Activated naive CD4-positive, alpha-beta T cell treated with anti-CD3 and anti-CD28 coated beads, Interleukin-2, amount 50 U/mL, for 24 hours (primary cell): ENCODE data around the gene TMEM131L.

ENCODE experiments used
- H3K27ac Mint-ChIP-seq: one replicate; pipeline ENCODE4 v1.8.0; 2021; ENCODE audit warnings: mild to moderate bottlenecking, mixed read lengths
- H3K27me3 Mint-ChIP-seq: one replicate; pipeline ENCODE4 v1.8.0; 2021; ENCODE audit warnings: mixed read lengths
- H3K36me3 Mint-ChIP-seq: one replicate; pipeline ENCODE4 v1.8.0; 2021; ENCODE audit warnings: mixed read lengths
- H3K4me1 Mint-ChIP-seq: one replicate; pipeline ENCODE4 v1.8.0; 2021; ENCODE audit warnings: mixed read lengths
- H3K4me3 Mint-ChIP-seq: one replicate; pipeline ENCODE4 v1.8.0; 2021; ENCODE audit warnings: mild to moderate bottlenecking, mixed read lengths
- H3K9me3 Mint-ChIP-seq: one replicate; pipeline ENCODE4 v1.8.0; 2021; ENCODE audit warnings: mixed read lengths

The TMEM131L gene

GRCh38 chr4:153517159-153517558 is 51.0 kb downstream of the TMEM131L start:
- H3K27ac Mint-ChIP-seq: peak overlapping the region; percentile 99
- peaks cover 89% of the 10 kb centered on the region for H3K4me1 Mint-ChIP-seq
- H3K4me3 Mint-ChIP-seq: no peak overlapping the region
- peaks cover 19% of the 10 kb centered on the region for H3K36me3 Mint-ChIP-seq
- no peaks in the 10 kb centered on the region for H3K9me3 Mint-ChIP-seq
- no peaks in the 10 kb centered on the region for H3K27me3 Mint-ChIP-seq

DNA sequence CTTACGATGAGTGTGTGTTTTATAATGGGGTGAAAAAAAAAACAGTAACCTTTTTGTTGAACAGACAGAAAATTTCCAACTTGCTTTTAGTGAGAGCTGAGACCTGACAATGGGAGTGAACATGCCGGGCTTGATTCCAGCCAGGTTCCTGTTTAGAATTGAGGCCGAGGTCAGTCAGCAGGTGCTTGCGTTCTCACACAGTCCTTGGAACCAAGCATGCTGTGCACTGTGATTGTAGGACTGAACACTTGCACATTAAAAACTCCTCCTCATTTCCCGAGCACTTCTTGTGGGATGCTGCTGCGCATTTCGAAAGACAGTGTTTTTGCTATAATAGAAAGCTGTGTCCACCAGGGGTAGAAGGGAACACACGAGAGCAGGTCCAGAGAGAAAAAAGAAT is 51.8 kb downstream of the TMEM131L start:
- peak overlapping the region; percentile 80 for H3K4me3 Mint-ChIP-seq

DNA sequence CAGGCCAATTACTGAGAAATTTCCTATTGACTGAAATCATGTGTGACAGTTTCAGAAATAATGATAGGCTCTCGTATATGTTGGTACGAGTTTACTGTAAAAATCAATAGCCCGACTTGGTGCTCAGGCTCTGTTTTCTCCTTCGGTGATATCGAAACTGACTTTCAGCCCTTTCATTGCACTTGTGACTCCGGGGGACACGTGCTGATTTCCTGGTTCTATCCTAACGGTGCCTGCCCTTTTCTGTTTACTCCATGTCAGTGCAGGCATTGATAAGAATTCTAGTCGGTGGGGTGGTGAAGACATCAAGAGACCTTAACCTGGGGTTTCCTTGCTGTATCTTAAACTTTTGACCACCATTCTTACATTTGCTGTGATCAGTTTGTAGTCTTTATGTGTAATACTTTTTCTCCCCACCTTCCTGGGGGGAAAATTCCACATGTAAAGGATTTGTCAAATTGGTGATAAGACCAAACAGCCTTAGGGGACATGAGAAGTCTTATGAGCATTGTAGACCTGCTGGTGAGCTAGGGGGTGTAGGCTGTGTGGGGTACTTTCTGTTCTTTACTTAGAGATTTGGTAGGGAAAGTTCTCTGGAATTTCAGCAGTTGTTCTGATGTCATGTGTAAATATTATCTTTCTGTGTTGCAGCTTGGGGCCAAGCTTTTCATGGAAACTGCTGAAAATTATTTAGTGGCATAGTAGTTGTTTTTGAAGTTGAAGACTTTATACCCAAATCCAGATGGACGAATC is 52.7 kb downstream of the TMEM131L start:
- H3K27ac Mint-ChIP-seq: peak overlapping the region; percentile 99
- peak overlapping the region; percentile 80 for H3K4me3 Mint-ChIP-seq

More for the DNA sequence above, 51.8 kb downstream of the TMEM131L start:
- H3K27ac Mint-ChIP-seq: peak overlapping the region; percentile 99
- H3K36me3 Mint-ChIP-seq: peaks cover 16% of the 10 kb centered on the region
- H3K9me3 Mint-ChIP-seq: no peaks in the 10 kb centered on the region
- no peaks in the 10 kb centered on the region for H3K27me3 Mint-ChIP-seq
- H3K4me1 Mint-ChIP-seq: peaks cover 89% of the 10 kb centered on the region

GRCh38 chr4:153519687-153520086 is 53.5 kb downstream of the TMEM131L start:
- Mint-ChIP-seq H3K4me1 (peaks cover 91% of the 10 kb centered on the region), H3K27me3 (no peaks in the 10 kb centered on the region), H3K27ac (peak overlapping the region; percentile 99), H3K4me3 (peak overlapping the region; percentile 80), H3K36me3 (peaks cover 20% of the 10 kb centered on the region), H3K9me3 (no peaks in the 10 kb centered on the region)

More for the DNA sequence above, 52.7 kb downstream of the TMEM131L start:
- Mint-ChIP-seq H3K9me3 (no peaks in the 10 kb centered on the region), H3K27me3 (no peaks in the 10 kb centered on the region), H3K4me1 (peaks cover 89% of the 10 kb centered on the region), H3K36me3 (peaks cover 14% of the 10 kb centered on the region)

GRCh38 chr4:153520227-153520626 is 54.1 kb downstream of the TMEM131L start:
- Mint-ChIP-seq H3K36me3 (peaks cover 21% of the 10 kb centered on the region), H3K4me3 (peak overlapping the region; percentile 83), H3K4me1 (peaks cover 91% of the 10 kb centered on the region), H3K27me3 (no peaks in the 10 kb centered on the region), H3K9me3 (no peaks in the 10 kb centered on the region), H3K27ac (peak overlapping the region; percentile 99)

DNA sequence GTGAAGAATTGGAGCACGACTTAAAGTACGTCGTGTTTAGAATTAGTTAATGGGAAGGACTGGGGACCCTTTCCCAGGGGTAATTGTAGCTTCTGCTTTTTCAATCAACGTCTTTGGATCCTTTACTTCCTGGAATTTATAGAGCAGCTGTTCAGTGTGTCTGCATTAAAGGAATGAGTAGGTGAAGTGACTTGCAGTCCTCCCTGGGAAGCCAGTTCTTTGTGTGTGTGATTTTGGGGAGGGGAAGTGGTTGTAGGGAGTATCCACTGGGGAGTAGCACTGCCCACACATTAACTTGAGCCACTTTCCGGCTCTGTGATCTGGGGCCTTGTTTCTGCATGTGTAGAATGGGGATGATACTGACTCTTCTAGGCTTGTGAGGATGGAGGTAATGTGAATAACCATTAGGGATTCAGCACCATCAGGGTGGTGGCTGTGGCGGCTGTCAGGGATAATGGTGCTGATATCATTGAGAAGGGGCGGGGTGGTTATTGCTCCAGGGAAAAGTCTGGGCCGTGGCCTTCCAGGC is 54.7 kb downstream of the TMEM131L start:
- Mint-ChIP-seq H3K27ac (peak overlapping the region; percentile 99), H3K27me3 (no peaks in the 10 kb centered on the region), H3K36me3 (peaks cover 18% of the 10 kb centered on the region), H3K4me1 (peaks cover 89% of the 10 kb centered on the region), H3K9me3 (no peaks in the 10 kb centered on the region), H3K4me3 (peak overlapping the region; percentile 83)

GRCh38 chr4:153521478-153521877 is 55.3 kb downstream of the TMEM131L start:
- H3K4me1 Mint-ChIP-seq: peaks cover 94% of the 10 kb centered on the region
- peak overlapping the region; percentile 83 for H3K4me3 Mint-ChIP-seq

GRCh38 chr4:153521999-153522801 is 56.0 kb downstream of the TMEM131L start:
- Mint-ChIP-seq H3K27ac (peak overlapping the region; percentile 99), H3K27me3 (no peaks in the 10 kb centered on the region), H3K4me3 (peak overlapping the region; percentile 83), H3K36me3 (peaks cover 22% of the 10 kb centered on the region), H3K4me1 (peaks cover 98% of the 10 kb centered on the region), H3K9me3 (no peaks in the 10 kb centered on the region)

More at GRCh38 chr4:153521478-153521877, 55.3 kb downstream of the TMEM131L start:
- Mint-ChIP-seq H3K9me3 (no peaks in the 10 kb centered on the region), H3K27ac (peak overlapping the region; percentile 99), H3K27me3 (no peaks in the 10 kb centered on the region), H3K36me3 (peaks cover 18% of the 10 kb centered on the region)

GRCh38 chr4:153522802-153523094 is 56.6 kb downstream of the TMEM131L start:
- H3K27ac Mint-ChIP-seq: peak overlapping the region; percentile 99

GRCh38 chr4:153523164-153523796 is 57.1 kb downstream of the TMEM131L start:
- no peaks in the 10 kb centered on the region for H3K9me3 Mint-ChIP-seq
- H3K27ac Mint-ChIP-seq: peak overlapping the region; percentile 99
- peaks cover 20% of the 10 kb centered on the region for H3K36me3 Mint-ChIP-seq
- peaks cover 98% of the 10 kb centered on the region for H3K4me1 Mint-ChIP-seq
- H3K4me3 Mint-ChIP-seq: peak overlapping the region; percentile 83
- H3K27me3 Mint-ChIP-seq: no peaks in the 10 kb centered on the region

More at GRCh38 chr4:153522802-153523094, 56.6 kb downstream of the TMEM131L start:
- Mint-ChIP-seq H3K4me3 (peak overlapping the region; percentile 83), H3K9me3 (no peaks in the 10 kb centered on the region), H3K36me3 (peaks cover 23% of the 10 kb centered on the region), H3K27me3 (no peaks in the 10 kb centered on the region), H3K4me1 (peaks cover 98% of the 10 kb centered on the region)

DNA sequence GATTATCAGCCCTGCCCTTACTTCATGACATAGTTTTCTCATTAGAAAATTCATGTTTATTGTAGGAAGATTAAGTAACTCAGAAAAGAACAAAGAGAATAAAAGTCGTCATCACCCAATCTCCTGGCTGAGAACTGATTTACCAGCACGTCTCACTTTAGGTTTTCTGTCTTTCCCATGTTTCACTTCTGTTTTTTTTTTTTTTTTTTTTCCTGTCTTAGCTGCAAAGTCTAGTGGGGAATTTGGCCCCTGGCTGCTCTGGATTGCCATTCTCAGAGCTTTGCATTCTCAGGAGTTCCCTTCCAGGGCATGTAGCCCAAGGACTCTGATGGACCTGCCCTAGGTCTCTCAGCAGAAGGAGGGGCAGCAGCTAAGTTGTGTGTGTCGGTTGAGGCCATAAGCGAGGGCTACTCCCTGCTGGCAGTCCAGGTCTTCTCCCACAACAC is 57.8 kb downstream of the TMEM131L start:
- peak overlapping the region; percentile 83 for H3K4me3 Mint-ChIP-seq
- peaks cover 19% of the 10 kb centered on the region for H3K36me3 Mint-ChIP-seq
- peaks cover 98% of the 10 kb centered on the region for H3K4me1 Mint-ChIP-seq
- H3K9me3 Mint-ChIP-seq: no peaks in the 10 kb centered on the region
- peak overlapping the region; percentile 99 for H3K27ac Mint-ChIP-seq
- H3K27me3 Mint-ChIP-seq: no peaks in the 10 kb centered on the region

DNA sequence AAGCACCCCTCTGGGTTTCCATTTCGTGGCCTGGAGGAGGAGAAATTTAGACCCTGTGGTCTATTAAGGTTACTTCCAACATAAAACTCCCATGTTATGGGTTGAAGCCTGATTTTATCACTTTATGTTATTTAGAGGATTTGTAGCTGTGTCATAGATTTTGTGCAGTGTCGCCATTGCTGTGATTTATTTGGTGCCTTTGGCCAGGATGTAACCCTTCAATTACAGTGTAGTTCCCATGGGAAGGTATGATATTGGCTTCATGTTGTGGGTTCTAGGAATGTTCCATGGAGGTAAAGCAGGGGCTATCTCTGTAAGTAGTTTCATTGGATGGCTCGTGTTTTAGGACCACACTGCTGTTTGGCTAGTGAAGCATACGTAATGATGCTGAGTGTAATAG is 58.5 kb downstream of the TMEM131L start:
- H3K36me3 Mint-ChIP-seq: peaks cover 21% of the 10 kb centered on the region
- H3K27ac Mint-ChIP-seq: peak overlapping the region; percentile 91
- H3K4me3 Mint-ChIP-seq: peak overlapping the region; percentile 49
- no peaks in the 10 kb centered on the region for H3K27me3 Mint-ChIP-seq
- H3K9me3 Mint-ChIP-seq: no peaks in the 10 kb centered on the region
- peaks cover 98% of the 10 kb centered on the region for H3K4me1 Mint-ChIP-seq

GRCh38 chr4:153527690-153528089 is 61.5 kb downstream of the TMEM131L start:
- Mint-ChIP-seq H3K4me1 (peaks cover 98% of the 10 kb centered on the region), H3K9me3 (no peaks in the 10 kb centered on the region), H3K27me3 (no peaks in the 10 kb centered on the region), H3K36me3 (peaks cover 18% of the 10 kb centered on the region), H3K27ac (peak overlapping the region; percentile 98), H3K4me3 (peak overlapping the region; percentile 81)

DNA sequence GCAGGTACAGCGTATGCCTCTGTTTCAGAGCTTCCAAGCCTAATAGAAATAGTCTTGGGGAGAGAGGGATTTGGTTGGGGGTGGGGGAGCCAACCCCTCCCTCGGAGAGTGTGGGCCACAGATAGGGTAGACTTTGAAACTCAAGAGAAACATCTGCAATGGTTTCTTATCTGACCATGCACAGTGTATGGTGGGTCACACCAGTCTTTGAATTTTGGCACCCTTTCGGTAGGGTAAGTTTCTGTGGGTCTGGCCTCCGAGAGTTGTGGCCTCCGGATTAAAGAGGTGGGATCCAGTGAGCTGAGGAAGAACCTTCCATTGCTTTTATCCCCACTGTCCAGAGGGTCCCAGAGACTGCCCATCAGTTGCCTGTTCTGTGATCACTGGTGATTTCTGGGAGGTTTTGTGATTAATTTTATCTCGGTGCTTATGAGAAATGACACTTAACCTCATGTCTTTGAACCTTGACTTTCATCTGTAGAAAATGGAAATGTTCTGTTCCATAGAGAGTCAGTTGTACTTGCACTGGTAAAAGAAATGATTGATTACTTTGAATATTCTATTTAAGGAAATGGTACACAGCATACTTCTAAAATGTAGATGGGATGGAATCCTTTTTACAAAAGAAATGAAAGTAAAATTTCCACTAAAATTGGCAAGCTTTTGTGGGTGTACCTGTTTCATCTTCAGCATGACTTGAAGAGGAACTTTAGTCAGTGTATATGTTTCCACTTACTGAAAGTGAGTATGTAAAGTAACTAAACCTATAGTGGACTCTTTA is 62.7 kb downstream of the TMEM131L start:
- Mint-ChIP-seq H3K27me3 (no peaks in the 10 kb centered on the region), H3K4me1 (peaks cover 96% of the 10 kb centered on the region), H3K27ac (peak overlapping the region; percentile 98), H3K36me3 (peaks cover 18% of the 10 kb centered on the region), H3K4me3 (peak overlapping the region; percentile 81), H3K9me3 (no peaks in the 10 kb centered on the region)

DNA sequence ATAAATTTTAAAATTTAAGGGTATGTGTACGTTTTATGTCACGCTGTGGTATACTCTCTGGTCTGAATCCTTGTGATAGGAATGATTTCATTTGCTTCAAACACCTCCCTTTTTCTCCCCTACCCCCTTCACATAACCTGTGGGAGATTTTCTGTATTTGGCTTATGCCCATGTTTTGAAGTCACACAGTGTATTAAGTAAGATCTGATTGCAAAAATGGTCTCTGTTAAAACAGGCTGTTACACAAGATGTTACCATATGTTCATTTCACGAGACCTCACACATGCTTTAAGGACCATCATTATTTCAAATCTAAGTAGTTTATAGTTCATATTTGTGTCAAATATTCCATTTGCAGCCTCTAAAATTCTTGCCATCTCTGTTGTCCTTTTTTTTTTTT is 63.5 kb downstream of the TMEM131L start:
- H3K36me3 Mint-ChIP-seq: peaks cover 15% of the 10 kb centered on the region
- H3K9me3 Mint-ChIP-seq: no peaks in the 10 kb centered on the region
- peak overlapping the region; percentile 98 for H3K27ac Mint-ChIP-seq
- peaks cover 96% of the 10 kb centered on the region for H3K4me1 Mint-ChIP-seq
- peak overlapping the region; percentile 81 for H3K4me3 Mint-ChIP-seq
- no peaks in the 10 kb centered on the region for H3K27me3 Mint-ChIP-seq
